Measurements from ENCODE around the gene EPHA1.
"Not testable (repeated sequence)": the region's sequence is repeated elsewhere in the genome, so short reads cannot be mapped to it uniquely, and the experiment has no call there.

Gene EPHA1

GRCh38 chr7:143401265-143401664, 7.4 kb downstream of the EPHA1 start:
- DNase-seq, result no peak

- no peak for DNase-seq
Observed at GRCh38 chr7:143399642-143400041, 9.0 kb downstream of the EPHA1 start.

DNA sequence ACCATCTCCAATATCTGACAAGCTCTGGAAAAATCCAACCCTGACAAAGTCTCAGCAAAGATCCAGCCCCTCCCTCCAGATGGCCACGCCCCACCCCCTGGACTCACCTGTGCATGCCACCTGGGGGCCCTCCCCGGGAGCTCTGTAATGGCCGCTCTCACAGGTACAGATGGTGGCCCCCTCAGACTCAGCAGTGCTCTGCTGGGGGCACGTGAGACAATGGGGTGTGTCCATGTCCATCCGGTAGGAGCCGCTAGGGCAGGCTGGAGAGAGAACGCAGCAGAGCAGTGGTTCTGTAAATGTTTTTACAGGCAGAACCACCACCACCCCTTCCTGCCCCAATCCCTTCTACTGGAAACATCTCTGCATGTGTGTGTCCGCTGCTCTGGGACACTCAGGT, 9.5 kb downstream of the EPHA1 start:
- no peak for DNase-seq

DNA sequence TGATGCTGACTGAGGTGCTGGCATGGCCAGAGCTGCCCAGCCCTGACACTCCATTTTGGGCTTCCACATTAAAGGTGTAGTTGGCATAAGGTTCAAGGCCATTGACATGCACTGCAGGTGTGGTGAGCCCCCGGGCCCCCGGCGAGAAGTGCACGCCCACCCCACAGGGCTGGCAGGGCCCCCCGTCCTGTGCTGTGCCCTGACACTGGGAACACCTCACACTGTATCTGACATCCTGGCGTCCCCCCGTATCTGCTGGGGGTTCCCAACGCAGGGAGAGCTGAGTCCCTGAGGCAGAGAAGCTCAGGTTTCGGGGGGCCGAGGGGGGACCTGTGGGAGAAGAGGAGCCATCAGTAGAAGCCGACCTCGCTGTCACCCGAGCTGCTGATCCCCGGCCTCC, 10.0 kb downstream of the EPHA1 start:
- no peak for DNase-seq

DNA sequence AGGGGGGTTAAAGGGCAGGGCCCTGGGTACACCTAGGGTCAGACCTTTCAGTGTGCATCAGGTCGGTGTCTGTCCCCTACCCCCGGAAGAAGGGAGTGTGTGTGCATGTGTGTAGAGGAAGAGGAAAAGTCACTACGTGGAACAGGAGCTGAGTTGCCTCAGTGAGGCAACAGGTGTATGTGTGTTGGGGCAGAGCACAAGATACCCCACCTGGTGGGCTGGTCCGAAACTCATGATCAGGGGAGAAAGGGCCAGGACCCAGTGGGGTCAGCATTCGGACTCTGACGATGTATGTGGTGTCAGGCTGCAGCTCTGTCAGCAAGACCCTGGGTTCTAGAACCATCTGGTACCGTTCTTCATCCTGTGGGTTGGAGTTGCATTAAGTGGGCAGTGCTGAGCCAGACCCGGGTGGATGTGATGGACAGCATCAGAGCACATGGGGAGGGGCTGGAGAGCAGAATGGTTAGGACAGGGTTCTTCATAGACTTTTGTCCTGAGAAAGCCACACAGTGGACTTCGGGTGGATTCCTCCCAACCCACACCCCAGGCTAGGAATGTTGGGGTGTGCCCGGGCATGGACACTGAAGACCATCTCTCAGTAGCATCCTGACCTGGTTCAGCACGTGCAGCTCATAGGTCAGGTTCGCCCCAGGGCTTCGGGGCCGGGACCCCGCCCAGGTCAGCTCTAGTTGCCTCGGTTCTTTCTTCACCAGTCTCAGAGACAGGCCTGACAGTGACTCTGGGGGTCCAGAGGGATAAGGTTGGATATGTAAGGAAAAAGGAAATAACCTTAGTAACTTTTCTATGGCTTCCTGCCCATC, 10.7 kb downstream of the EPHA1 start:
- no peak for DNase-seq

GRCh38 chr7:143396625-143397556, 11.8 kb downstream of the EPHA1 start:
- DNase-seq, result no peak

GRCh38 chr7:143396182-143396581, 12.5 kb downstream of the EPHA1 start:
- no peak for DNase-seq

DNA sequence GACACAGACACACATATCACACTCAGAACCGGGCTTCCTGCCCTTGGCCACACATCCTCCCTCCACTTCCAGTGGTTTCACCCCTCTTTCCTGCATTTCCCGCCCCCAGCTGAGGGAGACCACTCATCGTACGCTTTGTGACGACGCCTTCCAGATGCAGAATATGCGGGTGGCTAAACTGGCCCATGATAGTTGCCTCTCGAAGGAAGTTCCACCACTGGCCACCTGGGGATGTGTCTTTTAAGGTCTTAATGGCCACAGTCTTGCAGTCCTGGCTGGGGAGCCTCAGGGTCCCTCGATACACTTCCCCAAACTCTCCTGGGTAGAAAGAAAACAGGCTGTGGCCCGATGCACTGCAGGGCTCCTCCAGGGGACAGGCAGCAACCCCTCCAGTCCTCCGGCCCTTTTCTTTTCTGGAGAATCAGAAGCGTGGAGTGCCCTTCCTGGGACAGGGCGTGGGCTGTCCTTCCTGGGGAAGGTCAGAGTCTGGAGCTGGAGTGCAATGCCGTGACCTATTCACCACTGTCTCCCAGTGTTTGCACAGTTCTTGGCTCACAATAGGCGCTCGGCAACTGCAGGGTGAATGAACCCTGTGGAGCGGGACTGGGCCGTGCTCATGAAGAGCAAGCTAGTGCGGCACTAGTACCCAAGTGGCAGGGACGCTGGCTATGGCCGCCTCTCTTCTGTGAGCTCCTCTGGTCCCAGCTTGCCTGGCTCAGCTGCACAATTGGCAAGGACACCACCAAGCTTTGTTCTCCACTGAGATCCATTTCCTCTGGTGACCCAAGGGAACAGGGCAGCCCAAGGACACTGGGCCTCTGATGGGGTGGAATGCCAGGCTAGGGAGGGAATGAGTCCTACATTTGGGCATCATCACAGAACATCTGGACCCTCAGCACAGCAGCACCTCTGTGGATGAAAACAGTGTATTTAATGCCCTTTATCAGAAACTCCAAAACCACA, 13.2 kb downstream of the EPHA1 start:
- DNase-seq, result no peak

- no peak for DNase-seq
Observed at GRCh38 chr7:143394777-143395176, 13.9 kb downstream of the EPHA1 start.

DNA sequence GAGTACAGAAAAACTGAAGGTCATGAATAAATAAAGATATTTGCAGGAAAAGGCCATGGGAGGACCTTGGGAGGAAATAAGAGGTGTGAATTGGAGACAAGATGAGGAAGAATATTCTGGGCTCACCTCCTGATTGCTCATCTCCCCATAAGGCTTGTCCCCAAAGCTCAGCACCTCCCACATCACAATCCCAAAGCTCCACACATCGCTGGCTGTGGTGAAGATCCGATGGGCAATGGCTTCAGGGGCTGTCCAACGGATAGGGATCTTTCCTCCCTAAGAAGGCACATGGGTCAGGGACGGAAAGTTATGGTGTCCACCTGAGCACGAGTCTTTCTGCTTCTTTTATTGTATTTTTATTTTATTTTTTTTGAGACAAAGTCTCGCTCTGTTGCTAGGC, 14.6 kb downstream of the EPHA1 start:
- DNase-seq, result no peak

- no peak for DNase-seq
Observed at GRCh38 chr7:143393267-143394041, 15.2 kb downstream of the EPHA1 start.

DNA sequence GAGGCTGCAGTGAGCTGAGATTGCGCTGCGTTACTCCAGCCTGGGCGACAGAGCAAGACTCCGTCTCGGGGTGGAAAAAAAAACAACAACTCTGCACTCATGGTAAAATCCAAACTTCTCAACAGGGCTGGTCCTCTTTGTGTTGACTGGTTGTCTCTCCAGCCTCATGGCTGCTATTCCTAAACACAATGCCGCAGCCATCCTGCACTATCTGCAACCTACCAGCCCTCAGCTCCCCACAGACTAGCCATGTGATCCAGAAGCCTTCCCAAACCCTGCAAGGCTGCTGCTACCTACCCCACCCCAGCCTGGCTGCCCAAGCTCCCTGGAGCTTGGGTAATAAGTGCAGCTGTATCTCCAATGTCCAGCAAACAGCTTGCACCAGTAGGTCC, 15.8 kb downstream of the EPHA1 start:
- DNase-seq, result no peak

DNA sequence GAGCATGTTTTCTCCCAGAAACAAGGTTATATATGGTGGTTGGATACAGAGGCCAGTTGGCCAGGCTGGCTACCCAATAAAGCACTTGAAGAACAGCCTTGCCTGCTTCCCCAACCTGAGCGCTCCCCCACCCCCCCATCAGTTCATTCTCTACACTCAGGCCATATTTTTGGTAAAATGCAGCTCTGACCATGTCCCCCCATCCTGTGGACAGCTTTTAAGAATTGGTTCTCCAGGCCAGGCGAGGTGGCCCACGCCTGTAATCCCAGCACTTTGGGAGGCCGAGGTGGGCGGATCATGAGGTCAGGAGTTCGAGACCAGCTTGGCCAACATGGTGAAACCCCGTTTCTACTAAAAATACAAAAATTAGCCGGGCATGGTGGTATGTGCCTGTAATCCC, 16.2 kb downstream of the EPHA1 start:
- DNase-seq, result not testable (repeated sequence)

DNA sequence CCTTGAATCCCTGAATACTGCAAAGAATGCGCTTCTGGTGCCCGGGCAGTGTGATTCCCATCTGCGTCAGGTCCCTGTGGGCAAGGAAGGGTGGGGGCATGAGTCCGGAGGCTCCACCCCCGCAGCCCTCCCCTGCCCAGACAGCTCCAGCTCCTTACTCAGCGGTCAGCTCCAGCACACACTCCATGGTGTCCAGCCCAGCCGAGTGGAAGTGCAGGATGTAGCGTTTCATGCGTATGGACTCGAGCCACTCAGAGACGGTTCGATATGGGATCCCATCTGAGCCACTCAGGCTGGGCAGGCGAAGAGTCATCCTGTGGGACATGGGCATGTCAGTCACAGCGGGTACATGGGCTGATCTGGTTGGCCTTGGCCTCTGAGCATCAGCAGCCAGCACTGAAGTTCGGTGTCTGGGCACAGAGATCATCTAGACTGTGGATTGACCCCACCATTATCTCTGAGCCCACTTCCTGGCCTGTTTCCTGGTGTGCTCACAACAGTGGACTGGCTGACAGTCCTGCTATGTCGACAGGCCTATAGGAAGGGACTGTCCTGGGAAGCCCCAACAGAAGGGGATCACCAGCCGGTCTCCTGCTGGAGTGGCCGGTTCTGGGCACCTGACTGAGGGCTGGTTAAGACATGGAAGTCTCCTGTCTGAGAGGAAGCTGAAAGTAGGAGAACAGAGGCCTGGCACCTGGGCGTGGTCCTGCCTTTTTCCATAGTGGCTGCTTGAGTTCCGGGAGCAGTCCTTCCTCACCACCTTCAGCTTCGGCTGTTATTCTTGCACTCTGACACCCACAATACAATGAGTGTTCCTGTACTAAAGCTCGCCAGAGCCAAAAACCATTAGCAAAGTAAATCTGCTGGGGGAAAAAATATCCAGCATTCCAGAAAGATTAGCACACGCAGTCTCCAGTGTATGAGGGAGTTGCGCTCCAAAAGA, 16.9 kb downstream of the EPHA1 start:
- DNase-seq, result peak; percentile 84

DNA sequence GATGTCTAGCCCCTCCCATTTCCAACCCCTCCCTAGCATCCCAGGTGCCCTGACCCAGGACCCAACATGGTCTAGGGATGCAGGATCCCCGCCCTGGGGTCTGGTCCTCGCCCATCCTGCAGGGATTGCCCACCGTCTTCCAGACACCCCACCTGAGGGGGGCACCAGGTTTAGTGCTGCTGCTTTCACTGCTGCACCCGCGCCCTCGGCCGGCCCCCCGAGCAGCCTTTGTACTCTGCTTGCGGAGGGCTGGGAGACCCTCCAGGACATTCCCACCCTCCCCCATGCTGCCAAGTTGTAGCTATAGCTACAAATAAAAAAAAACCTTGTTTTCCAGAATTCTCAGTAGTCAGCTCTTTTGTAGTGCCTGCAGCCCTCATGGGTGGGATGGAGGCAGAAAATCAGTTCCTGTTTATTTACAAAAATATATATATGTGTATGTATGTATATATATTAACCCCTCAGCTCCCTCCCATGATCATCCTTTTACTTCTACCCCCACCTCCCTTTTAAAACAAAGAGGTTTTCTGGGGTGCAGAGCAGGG, 17.8 kb downstream of the EPHA1 start:
- no peak for DNase-seq

- no peak for DNase-seq
Observed at GRCh38 chr7:143390104-143390772, 18.4 kb downstream of the EPHA1 start.

DNA sequence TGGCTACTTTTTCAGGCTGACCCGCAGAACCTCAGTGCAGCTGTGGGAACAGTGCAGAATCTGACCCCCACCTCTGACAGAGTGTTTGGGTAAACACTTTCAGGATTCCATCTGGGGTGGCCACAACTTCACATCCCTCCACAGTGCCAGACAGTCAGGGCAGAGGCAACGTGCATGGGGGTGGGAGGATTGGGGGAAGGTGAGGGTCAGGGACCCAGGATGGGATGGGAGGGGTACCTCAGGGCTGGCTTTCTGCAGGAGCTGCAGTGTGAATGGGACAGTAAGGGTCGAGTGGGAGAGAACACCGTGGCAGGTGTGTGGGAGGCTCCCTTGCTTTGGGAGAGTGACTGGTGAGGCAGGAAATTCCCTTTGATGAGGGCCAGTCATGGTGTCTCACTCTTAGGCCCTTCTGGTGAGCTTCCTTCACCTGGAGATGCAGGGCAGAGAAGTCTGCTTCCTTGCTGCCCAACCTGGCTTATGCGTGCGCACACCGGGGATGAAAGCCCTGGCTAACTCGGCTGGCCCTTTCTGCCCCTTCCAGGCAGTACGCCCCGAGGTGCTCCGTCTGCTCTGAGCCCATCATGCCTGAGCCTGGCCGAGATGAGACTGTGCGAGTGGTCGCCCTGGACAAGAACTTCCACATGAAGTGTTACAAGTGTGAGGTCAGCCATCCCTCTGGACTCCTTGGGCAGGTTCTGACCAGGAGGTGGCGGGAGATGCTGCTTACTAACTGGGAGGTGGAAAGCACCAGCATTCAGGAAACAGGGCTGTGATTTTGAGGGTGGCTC, 19.1 kb downstream of the EPHA1 start:
- DNase-seq, result no peak

DNA sequence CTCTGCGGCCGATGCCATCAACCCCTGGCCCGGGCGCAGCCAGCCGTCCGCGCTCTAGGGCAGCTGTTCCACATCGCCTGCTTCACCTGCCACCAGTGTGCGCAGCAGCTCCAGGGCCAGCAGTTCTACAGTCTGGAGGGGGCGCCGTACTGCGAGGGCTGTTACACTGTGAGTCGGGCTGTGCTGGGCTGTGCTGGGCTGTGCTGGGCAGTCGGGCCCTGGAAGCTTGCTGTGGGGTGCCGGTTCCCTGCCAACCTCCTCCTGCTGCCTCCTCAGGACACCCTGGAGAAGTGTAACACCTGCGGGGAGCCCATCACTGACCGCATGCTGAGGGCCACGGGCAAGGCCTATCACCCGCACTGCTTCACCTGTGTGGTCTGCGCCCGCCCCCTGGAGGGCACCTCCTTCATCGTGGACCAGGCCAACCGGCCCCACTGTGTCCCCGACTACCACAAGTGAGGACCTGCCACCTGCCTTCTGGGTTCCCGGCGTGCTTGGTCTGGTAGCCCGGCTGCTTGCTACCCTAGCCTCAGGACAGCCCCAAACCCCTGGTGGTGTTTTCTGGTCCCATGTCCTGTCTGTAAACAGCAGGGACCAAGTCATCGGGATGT, 20.1 kb downstream of the EPHA1 start:
- DNase-seq, result no peak
